ENCODE measurements around the gene PKP4. TPM values are rescaled to one million over a fixed set of nuclear protein-coding genes. Genes with fewer than 3 reads are reported as not detected.

PKP4 gene
- total and polyA plus RNA-seq, 9 of the 15 experiments (the other 6 are each of a cell fraction or from before 2014, with no cell fraction given), result 24.6 to 99.1 (median 74.0) TPM

DNA sequence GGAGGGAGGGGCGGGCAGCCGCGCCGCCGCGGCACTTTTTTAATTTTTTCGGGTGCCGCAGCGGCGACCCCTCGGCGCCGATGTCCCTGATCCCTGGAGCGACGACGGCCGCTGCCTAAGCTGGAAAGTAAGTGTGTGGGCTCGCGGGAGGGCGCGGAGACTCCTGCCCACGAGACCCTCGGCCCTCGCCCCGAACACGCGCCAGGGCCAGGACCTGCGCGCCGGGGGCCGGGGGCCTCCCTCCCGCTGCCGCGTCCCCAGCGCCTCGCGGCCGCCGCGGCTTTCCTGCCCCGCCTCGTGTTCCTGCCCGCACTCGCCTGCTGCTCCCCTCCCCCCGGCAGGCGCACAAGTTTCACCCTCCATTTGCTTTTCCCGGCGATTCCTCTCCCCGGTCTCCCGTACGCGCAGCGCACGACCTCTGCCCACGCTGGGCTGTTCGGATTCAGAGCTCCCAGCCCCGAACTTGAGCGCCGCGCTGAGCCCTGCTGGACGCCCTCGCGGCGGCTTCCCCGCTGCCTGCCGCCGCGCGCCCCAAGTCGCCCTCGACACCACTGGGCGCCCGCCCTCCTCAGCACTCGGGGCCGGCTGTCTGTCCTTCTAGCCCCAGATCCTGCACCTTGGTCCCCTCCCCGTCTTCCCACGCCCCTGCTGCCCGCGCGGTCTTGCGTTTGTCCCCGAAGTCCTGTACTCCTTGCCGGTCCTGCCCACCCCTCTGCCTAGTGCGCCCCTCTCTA is 507 bp downstream of the PKP4 start (continued):
- TF ChIP-seq SNRNP70 (optimal IDR thresholded peaks at IDR 0.05; ENCODE audit: low read depth, low read length), result no peak
- TF ChIP-seq MAFG (tag; conservative IDR thresholded peaks at IDR 0.05), result no peak
- no peak for TF ChIP-seq CEBPB (tag; IDR thresholded peaks at IDR 0.05)
- TF ChIP-seq LEF1 (IDR thresholded peaks at IDR 0.05), result no peak
- no peak for TF ChIP-seq EWSR1 (IDR thresholded peaks at IDR 0.05; ENCODE audit: borderline replicate concordance, low read depth, partially characterized antibody)
- no peak for TF ChIP-seq ZNF785 (CRISPR knock-in tag; IDR thresholded peaks at IDR 0.05)
- TF ChIP-seq IFI16 (CRISPR knock-in tag; IDR thresholded peaks at IDR 0.05), result no peak
- TF ChIP-seq ZNF134 (CRISPR knock-in tag; conservative IDR thresholded peaks at IDR 0.05), result no peak
- TF ChIP-seq TAF1 (IDR thresholded peaks at IDR 0.05; ENCODE audit: control insufficient read depth, extremely low read depth, insufficient read depth, low read length, severe bottlenecking), result peak; percentile 33
- peak; percentile 24; the same call in 1 of the 2 replicates for TF ChIP-seq ZNF316 (IDR thresholded peaks at IDR 0.05)
- no peak for TF ChIP-seq RHOXF2B (CRISPR knock-in tag; conservative IDR thresholded peaks at IDR 0.05)
- TF ChIP-seq, protein P1, sequence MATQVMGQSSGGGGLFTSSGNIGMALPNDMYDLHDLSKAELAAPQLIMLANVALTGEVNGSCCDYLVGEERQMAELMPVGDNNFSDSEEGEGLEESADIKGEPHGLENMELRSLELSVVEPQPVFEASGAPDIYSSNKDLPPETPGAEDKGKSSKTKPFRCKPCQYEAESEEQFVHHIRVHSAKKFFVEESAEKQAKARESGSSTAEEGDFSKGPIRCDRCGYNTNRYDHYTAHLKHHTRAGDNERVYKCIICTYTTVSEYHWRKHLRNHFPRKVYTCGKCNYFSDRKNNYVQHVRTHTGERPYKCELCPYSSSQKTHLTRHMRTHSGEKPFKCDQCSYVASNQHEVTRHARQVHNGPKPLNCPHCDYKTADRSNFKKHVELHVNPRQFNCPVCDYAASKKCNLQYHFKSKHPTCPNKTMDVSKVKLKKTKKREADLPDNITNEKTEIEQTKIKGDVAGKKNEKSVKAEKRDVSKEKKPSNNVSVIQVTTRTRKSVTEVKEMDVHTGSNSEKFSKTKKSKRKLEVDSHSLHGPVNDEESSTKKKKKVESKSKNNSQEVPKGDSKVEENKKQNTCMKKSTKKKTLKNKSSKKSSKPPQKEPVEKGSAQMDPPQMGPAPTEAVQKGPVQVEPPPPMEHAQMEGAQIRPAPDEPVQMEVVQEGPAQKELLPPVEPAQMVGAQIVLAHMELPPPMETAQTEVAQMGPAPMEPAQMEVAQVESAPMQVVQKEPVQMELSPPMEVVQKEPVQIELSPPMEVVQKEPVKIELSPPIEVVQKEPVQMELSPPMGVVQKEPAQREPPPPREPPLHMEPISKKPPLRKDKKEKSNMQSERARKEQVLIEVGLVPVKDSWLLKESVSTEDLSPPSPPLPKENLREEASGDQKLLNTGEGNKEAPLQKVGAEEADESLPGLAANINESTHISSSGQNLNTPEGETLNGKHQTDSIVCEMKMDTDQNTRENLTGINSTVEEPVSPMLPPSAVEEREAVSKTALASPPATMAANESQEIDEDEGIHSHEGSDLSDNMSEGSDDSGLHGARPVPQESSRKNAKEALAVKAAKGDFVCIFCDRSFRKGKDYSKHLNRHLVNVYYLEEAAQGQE (IDR thresholded peaks at IDR 0.05; ENCODE audit: borderline replicate concordance), result no peak
- TF ChIP-seq, protein P1 (CRISPR knock-in tag; IDR thresholded peaks at IDR 0.05; ENCODE audit: low read depth), result no peak
- no peak for TF ChIP-seq MCM5 (IDR thresholded peaks at IDR 0.05; ENCODE audit: low read depth)
- TF ChIP-seq FOXJ2 (tag; IDR thresholded peaks at IDR 0.05), result no peak
- no peak for TF ChIP-seq ZNF347 (CRISPR knock-in tag; IDR thresholded peaks at IDR 0.05; ENCODE audit: low read depth)
- TF ChIP-seq, protein P2, sequence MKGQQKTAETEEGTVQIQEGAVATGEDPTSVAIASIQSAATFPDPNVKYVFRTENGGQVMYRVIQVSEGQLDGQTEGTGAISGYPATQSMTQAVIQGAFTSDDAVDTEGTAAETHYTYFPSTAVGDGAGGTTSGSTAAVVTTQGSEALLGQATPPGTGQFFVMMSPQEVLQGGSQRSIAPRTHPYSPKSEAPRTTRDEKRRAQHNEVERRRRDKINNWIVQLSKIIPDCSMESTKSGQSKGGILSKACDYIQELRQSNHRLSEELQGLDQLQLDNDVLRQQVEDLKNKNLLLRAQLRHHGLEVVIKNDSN (CRISPR knock-in tag; IDR thresholded peaks at IDR 0.05), result no peak
- TF ChIP-seq, protein P3, sequence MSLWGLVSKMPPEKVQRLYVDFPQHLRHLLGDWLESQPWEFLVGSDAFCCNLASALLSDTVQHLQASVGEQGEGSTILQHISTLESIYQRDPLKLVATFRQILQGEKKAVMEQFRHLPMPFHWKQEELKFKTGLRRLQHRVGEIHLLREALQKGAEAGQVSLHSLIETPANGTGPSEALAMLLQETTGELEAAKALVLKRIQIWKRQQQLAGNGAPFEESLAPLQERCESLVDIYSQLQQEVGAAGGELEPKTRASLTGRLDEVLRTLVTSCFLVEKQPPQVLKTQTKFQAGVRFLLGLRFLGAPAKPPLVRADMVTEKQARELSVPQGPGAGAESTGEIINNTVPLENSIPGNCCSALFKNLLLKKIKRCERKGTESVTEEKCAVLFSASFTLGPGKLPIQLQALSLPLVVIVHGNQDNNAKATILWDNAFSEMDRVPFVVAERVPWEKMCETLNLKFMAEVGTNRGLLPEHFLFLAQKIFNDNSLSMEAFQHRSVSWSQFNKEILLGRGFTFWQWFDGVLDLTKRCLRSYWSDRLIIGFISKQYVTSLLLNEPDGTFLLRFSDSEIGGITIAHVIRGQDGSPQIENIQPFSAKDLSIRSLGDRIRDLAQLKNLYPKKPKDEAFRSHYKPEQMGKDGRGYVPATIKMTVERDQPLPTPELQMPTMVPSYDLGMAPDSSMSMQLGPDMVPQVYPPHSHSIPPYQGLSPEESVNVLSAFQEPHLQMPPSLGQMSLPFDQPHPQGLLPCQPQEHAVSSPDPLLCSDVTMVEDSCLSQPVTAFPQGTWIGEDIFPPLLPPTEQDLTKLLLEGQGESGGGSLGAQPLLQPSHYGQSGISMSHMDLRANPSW (CRISPR knock-in tag; IDR thresholded peaks at IDR 0.05), result no peak
- no peak for TF ChIP-seq ZNF165 (CRISPR knock-in tag; IDR thresholded peaks at IDR 0.05; ENCODE audit: borderline replicate concordance)
